Breast epithelium (tissue), 3 donors: ENCODE data around the gene ADAMTS2.

Experiments
- CTCF ChIP-seq, 3 donors: fragments of 450-650 bp; IDR thresholded peaks; one replicate each; pipeline ENCODE4 v1.5.1; 2016 to 2017; ENCODE audit warnings: antibody characterized with exemption in 3 of 3, mild to moderate bottlenecking in 3 of 3, moderate library complexity in 3 of 3
- POLR2A ChIP-seq: fragments of 450-650 bp; IDR thresholded peaks from one replicate; pipeline ENCODE4 v1.6.1; 2016; ENCODE audit warnings: antibody characterized with exemption, mild to moderate bottlenecking, moderate library complexity
- POLR2AphosphoS5 ChIP-seq, 3 donors: sonication (generic); formaldehyde crosslinking; IDR thresholded peaks; one replicate each; pipeline ENCODE4 v1.6.1; 2017; ENCODE audit warnings: antibody characterized with exemption in 3 of 3

GRCh38 chr5:179234563-179235135, 110.6 kb downstream of the ADAMTS2 start:
- no peak for TF ChIP-seq POLR2A
- no peak for TF ChIP-seq POLR2AphosphoS5 (IDR thresholded peaks at IDR 0.05)
- TF ChIP-seq CTCF (IDR thresholded peaks at IDR 0.05) = no peak
